ENCODE measurements around the gene LTB. TPM values are rescaled to one million over a fixed set of nuclear protein-coding genes. Genes with fewer than 3 reads are reported as not detected.

LTB gene
- total and polyA plus RNA-seq, 2 experiments from 2014 or later = 4.0 to 6.0 TPM

DNA sequence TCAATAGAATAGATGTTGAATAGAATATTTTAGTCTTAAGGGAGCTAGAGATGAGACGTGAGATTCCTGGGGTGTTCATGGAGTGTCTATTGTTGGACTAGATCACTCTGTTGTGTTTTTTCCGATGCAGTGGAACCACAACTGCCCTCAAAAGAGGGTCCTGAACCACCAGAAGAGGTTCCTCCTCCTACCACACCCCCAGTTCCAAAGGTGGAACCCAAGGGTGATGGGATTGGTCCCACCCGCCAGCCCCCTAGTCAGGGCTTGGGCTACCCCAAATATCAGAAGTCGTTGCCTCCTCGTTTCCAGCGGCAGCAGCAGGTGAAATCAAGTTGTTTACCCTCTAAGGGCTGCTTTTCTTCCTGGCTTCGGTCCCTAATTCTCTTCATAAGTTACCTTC lies 46.8 kb upstream of the LTB start:
- H3K9me2 ChIP-seq (replicated peaks; ENCODE audit: insufficient read depth) = no peaks in the 10 kb centered on the region
- H3K27me3 ChIP-seq = no peaks in the 10 kb centered on the region
- peaks cover 13% of the 10 kb centered on the region for H4K20me1 ChIP-seq (ENCODE audit: insufficient read depth, poor library complexity, severe bottlenecking)
- no peak overlapping the region for H3K4me3 ChIP-seq
- TF ChIP-seq, protein P1, sequence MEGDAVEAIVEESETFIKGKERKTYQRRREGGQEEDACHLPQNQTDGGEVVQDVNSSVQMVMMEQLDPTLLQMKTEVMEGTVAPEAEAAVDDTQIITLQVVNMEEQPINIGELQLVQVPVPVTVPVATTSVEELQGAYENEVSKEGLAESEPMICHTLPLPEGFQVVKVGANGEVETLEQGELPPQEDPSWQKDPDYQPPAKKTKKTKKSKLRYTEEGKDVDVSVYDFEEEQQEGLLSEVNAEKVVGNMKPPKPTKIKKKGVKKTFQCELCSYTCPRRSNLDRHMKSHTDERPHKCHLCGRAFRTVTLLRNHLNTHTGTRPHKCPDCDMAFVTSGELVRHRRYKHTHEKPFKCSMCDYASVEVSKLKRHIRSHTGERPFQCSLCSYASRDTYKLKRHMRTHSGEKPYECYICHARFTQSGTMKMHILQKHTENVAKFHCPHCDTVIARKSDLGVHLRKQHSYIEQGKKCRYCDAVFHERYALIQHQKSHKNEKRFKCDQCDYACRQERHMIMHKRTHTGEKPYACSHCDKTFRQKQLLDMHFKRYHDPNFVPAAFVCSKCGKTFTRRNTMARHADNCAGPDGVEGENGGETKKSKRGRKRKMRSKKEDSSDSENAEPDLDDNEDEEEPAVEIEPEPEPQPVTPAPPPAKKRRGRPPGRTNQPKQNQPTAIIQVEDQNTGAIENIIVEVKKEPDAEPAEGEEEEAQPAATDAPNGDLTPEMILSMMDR (IDR thresholded peaks at IDR 0.05; ENCODE audit: poor library complexity) = no peak
- TF ChIP-seq EZH2 (IDR thresholded peaks at IDR 0.05; ENCODE audit: borderline replicate concordance) = no peak
- no peak for TF ChIP-seq EZH2phosphoT487 (IDR thresholded peaks at IDR 0.05; ENCODE audit: low read depth, severe bottlenecking, unreplicated experiment)
- 97% methylated on average over 7 of the region's 7 CpGs for WGBS (ENCODE audit: low lambda C conversion rate, missing lambda C conversion rate)
- no peak overlapping the region for H3K27ac ChIP-seq
- DNase-seq (ENCODE audit: low spot score) = no peak
- no peak overlapping the region for H3K4me2 ChIP-seq
- H2AFZ ChIP-seq = no peak overlapping the region
- H3K9me3 ChIP-seq (ENCODE audit: low read depth) = no peaks in the 10 kb centered on the region
- no peaks in the 10 kb centered on the region for H3K36me3 ChIP-seq (replicated peaks; ENCODE audit: insufficient read depth, low read depth)
- no peaks in the 10 kb centered on the region for H3K4me1 ChIP-seq (ENCODE audit: insufficient read depth)
- H3K79me2 ChIP-seq = peaks cover 32% of the 10 kb centered on the region

DNA sequence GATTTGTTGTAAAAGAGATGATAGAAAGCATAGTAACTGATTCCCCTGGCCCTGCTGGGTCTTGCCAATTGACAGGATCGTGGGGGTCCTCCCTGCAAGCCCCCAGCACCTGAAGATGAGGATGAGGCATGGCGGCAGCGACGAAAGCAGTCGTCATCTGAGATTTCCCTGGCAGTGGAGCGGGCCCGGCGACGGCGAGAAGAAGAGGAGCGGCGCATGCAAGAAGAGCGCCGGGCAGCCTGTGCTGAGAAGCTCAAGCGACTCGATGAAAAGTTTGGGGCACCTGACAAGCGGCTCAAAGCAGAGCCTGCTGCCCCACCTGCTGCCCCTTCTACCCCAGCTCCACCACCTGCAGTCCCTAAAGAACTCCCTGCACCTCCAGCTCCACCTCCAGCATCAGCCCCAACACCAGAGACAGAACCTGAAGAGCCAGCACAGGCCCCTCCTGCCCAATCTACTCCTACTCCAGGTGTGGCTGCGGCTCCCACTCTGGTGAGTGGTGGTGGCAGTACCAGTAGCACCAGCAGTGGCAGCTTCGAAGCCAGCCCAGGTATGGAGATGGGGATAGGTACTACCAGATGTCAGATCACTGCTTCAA lies 45.6 kb upstream of the LTB start:
- no peak for DNase-seq (ENCODE audit: low spot score)
- TF ChIP-seq EZH2 (IDR thresholded peaks at IDR 0.05; ENCODE audit: borderline replicate concordance) (no peak), EZH2phosphoT487 (IDR thresholded peaks at IDR 0.05; ENCODE audit: low read depth, severe bottlenecking, unreplicated experiment) (no peak)
- TF ChIP-seq, protein P1 (IDR thresholded peaks at IDR 0.05; ENCODE audit: poor library complexity) = no peak
- H3K4me2 ChIP-seq = no peak overlapping the region
- H3K4me3 ChIP-seq = no peak overlapping the region
- H3K9me3 ChIP-seq (ENCODE audit: low read depth) = no peaks in the 10 kb centered on the region
- no peaks in the 10 kb centered on the region for H3K27me3 ChIP-seq
- peaks cover under 1% of the 10 kb centered on the region for H3K4me1 ChIP-seq (ENCODE audit: insufficient read depth)
- peaks cover 18% of the 10 kb centered on the region for H4K20me1 ChIP-seq (ENCODE audit: insufficient read depth, poor library complexity, severe bottlenecking)
- 99% methylated on average over 18 of the region's 19 CpGs for WGBS (ENCODE audit: low lambda C conversion rate, missing lambda C conversion rate)
- H3K27ac ChIP-seq = no peak overlapping the region
- H3K9me2 ChIP-seq (replicated peaks; ENCODE audit: insufficient read depth) = no peaks in the 10 kb centered on the region
- H3K36me3 ChIP-seq (replicated peaks; ENCODE audit: insufficient read depth, low read depth) = no peaks in the 10 kb centered on the region
- H3K79me2 ChIP-seq = peaks cover 42% of the 10 kb centered on the region
- no peak overlapping the region for H2AFZ ChIP-seq

DNA sequence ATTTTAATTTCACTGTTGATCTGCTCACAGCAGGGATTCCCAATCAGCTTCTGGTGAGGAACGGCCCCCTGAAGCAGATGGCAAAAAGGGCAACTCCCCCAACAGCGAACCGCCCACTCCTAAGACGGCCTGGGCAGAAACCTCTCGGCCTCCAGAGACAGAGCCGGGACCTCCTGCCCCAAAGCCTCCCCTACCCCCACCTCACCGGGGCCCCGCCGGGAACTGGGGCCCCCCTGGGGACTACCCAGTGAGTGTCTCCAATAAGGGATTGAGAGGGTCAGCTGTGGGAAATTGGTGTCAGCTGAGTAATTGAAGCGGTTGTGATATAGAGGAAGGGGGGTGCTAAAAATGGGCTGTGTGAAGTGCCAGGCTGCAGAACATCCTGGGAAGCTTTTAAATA lies 44.7 kb upstream of the LTB start:
- TF ChIP-seq EZH2 (IDR thresholded peaks at IDR 0.05; ENCODE audit: borderline replicate concordance) (no peak), EZH2phosphoT487 (IDR thresholded peaks at IDR 0.05; ENCODE audit: low read depth, severe bottlenecking, unreplicated experiment) (no peak)
- TF ChIP-seq, protein P1 (IDR thresholded peaks at IDR 0.05; ENCODE audit: poor library complexity) = no peak
- H3K27ac ChIP-seq = no peak overlapping the region
- H2AFZ ChIP-seq = no peak overlapping the region
- H3K4me3 ChIP-seq = no peak overlapping the region
- no peaks in the 10 kb centered on the region for H3K9me3 ChIP-seq (ENCODE audit: low read depth)
- H3K36me3 ChIP-seq (replicated peaks; ENCODE audit: insufficient read depth, low read depth) = no peaks in the 10 kb centered on the region
- DNase-seq (ENCODE audit: low spot score) = no peak
- peaks cover 25% of the 10 kb centered on the region for H4K20me1 ChIP-seq (ENCODE audit: insufficient read depth, poor library complexity, severe bottlenecking)
- no peaks in the 10 kb centered on the region for H3K27me3 ChIP-seq
- peaks cover 8% of the 10 kb centered on the region for H3K4me1 ChIP-seq (ENCODE audit: insufficient read depth)
- peaks cover 50% of the 10 kb centered on the region for H3K79me2 ChIP-seq
- WGBS (ENCODE audit: low lambda C conversion rate, missing lambda C conversion rate) = 98% methylated on average over 9 of the region's 10 CpGs
- H3K9me2 ChIP-seq (replicated peaks; ENCODE audit: insufficient read depth) = no peaks in the 10 kb centered on the region
- H3K4me2 ChIP-seq = no peak overlapping the region

Data from hepatocyte (in vitro differentiated cells).